IMR-90 (cell line): Measurements from ENCODE around the gene SHLD1.
"Not testable (repeated sequence)": the region's sequence is repeated elsewhere in the genome, so short reads cannot be mapped to it uniquely, and the experiment has no call there.

Source experiments
- CTCF ChIP-seq: conservative IDR thresholded peaks from 2 replicates; pipeline ENCODE4 v1.5.1; 2012; ENCODE audit warnings: mild to moderate bottlenecking, low read depth, low read length, improper control_type of control experiment
- FOS ChIP-seq: fragments of 150-350 bp; IDR thresholded peaks from 2 replicates; pipeline ENCODE4 v1.6.1; 2016; ENCODE audit warnings: low read depth, low read length
- POLR2A ChIP-seq: IDR thresholded peaks from 2 replicates; pipeline ENCODE4 v1.6.1; 2012; ENCODE audit warnings: mild to moderate bottlenecking, low read depth, low read length
- USF2 ChIP-seq: fragments of 150-350 bp; IDR thresholded peaks from 2 replicates; pipeline ENCODE4 v1.6.1; 2017; ENCODE audit warnings: mild to moderate bottlenecking, antibody characterized with exemption, low read length, low read depth

- not testable (repeated sequence) for TF ChIP-seq CTCF, POLR2A, USF2, FOS
Measured at GRCh38 chr20:5721356-5721755, 28.8 kb upstream of the SHLD1 start.
